Limb (tissue), 2 donors: Measurements from ENCODE around the gene TMEM63C.
"Not testable (repeated sequence)": the region's sequence is repeated elsewhere in the genome, so short reads cannot be mapped to it uniquely, and the experiment has no call there.

Experiments
- DNase-seq, 2 donors: peaks; one replicate each; pipeline ENCODE4 v3.0.0-alpha.2; 2016; ENCODE audit errors: extremely low spot score in 2 of 2

TMEM63C gene

DNA sequence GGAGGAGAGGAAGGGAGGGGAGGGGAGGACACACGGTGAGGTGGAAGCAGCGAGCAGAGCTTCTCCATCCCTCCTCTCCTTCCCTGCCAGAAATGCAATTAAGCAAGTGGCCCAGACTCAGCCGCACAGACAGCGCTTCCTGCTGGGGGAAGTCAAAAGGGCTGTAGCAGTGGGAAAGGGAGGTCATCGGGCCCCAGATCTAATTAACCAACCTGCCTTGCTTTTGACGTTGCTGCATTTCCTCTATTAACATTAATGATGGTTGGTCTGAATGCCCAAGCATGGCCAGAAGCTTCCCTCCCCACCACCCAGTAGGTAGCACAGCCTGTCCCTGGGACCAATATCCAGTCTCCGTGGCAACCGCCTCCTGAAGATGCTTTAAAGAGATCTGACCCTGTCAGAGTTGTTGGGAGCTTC, 94.0 kb downstream of the TMEM63C start:
- DNase-seq: no peak

DNA sequence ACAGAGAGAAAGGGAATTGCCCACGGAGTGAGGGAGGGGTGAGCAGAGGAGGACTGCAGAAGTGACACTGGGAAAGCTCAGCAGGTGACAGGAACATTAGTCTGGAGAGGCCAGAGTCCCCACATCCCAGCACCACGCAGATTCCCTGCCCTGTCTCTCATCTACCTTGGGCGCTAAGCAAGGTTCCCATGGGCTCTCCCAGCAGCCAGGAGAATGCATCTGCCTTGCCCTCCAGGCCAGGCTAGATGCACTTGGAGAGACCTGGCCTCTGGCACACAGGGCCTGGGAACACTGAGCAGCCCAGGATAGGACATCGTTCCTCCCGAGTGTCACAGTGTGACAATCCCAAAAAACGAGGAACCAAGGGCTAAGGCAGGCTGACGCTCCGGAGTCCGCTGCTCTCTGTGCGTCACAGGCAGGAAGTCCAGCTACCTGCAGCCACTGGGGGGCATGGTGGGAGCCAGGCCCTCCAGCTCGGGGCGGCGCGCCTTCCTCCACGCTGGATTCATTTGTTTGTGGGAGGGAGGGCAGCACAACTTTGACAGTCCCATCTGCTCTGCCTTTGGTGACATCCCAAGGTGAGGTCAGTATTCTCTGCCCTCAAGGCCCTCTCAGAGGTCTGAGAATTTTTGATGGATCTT, 94.8 kb downstream of the TMEM63C start:
- no peak for DNase-seq

DNA sequence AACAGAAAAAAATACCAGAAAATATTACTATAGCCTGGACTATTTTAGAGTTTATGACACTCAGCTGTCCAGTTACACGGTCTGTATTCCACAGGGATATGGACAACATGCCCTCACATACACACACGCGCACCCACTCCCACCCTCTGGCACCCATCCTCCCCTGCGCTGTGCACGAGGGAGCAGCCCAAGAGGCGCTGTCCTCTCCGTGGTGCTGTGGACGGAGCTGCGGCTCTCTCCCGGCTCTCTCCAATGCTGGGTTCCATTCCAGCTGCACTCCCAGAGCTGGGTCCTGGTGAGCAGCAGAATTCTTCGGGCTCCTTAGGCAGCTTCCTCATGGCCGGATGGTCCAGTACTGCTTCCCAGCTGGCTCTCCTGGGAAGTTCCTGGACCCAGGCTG, 95.4 kb downstream of the TMEM63C start:
- DNase-seq: no peak

- no peak for DNase-seq
Observed at GRCh38 chr14:77278461-77279230, 97.0 kb downstream of the TMEM63C start.

DNA sequence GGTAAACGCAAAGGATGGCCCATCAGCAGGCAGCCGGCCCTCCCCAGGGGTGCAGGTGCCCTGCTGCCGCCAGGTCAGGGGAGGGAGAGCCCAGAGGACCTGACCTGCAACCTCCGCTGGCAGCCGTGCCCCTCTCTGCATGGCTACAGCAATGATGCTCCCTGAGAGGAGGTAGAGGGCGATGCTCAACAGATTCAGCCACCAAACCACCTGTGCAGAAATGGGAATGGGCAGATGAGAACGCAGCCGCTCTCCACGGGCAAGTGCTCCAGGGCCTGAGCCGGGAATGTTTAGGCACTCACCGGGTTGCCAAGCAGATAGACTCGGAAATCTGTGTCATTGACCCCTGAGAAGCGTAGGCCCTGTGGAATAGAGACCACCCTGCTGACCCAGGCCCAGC, 98.1 kb downstream of the TMEM63C start:
- no peak for DNase-seq

DNA sequence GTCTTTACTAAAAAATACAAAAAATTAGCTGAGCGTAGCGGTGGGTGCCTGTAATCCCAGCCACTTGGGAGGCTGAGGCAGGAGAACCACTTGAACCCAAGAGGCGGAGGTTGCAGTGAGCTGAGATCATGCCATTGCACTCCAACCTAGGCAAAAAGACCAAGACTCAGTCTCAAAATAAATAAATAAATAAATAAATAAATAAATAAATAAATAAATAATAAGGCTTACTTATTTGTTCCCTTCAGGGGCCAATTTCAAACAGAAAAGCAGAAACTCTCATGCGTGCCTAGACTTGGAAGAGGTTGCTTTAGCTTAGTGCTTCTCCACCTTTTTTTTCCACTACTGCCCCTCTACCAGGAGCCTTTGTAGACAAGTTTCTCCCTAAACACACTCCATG, 99.3 kb downstream of the TMEM63C start:
- not testable (repeated sequence) for DNase-seq

- DNase-seq: no peak
Observed at GRCh38 chr14:77281852-77282410, 100.3 kb downstream of the TMEM63C start.

GRCh38 chr14:77284066-77284465, 102.5 kb downstream of the TMEM63C start:
- DNase-seq: no peak

GRCh38 chr14:77284466-77284865, 102.9 kb downstream of the TMEM63C start:
- no peak for DNase-seq

DNA sequence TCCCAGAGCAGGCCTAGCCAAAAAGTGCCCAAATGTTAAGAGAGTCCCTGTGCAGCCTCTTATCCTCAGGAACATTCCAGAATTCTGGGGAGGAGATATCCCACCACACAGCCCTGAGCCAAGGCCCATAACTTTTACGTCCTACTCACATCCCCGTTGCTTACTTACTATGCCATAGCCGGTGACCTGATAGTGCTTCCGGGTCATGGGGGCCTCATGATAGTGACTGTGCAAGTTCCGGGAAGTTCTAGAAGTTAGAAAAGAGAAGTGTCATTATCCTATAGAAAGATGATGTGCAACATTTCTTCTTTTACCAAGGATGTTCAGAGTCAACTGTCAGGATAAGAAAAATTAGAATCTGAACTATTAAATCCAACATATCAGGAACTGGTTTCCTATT, 105.0 kb downstream of the TMEM63C start:
- DNase-seq: no peak

- no peak for DNase-seq
Observed at GRCh38 chr14:77290705-77291104, 109.1 kb downstream of the TMEM63C start.

GRCh38 chr14:77296155-77296554, 114.6 kb downstream of the TMEM63C start:
- DNase-seq: no peak

- no peak for DNase-seq
Observed at GRCh38 chr14:77296906-77297305, 115.3 kb downstream of the TMEM63C start.

DNA sequence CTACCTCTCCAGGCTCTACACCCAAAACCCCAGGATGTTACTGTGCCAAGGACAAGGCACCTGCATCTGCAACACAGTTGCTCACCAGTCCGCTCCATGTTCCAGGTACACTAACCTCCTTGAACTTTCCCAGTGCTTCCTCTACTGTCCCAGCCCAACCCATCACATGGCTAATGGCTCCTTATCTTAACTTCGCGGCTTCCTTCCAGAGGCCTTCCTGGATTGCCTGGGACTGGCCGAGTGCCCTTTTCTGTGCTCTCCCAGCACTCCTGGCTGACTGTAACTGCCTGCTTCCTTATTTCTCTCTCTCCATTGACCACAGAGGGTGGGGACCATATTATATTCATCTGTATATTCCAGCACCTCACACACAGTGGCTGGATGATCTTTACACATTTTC, 118.2 kb downstream of the TMEM63C start:
- no peak for DNase-seq

DNA sequence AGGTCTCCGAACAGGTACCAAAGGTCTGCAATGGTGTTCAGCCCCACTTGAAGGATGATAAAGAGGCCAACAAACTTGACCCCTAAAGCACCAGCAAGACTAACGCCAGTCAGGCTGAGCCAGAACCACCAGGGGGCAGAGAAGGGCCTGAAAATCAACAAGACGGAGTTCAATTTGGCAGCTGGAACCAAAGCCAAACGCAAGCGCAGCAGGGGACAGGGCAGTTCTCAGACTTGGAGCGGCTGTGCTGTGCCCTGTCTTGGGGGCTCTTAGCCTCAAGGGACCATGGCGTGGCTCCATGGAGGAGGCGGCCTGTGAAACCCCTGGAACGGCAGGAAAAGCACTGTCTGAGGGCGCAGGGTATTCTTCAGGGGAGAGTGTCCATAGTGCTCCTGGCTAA, 119.5 kb downstream of the TMEM63C start:
- DNase-seq: peak; percentile 74 to 84

DNA sequence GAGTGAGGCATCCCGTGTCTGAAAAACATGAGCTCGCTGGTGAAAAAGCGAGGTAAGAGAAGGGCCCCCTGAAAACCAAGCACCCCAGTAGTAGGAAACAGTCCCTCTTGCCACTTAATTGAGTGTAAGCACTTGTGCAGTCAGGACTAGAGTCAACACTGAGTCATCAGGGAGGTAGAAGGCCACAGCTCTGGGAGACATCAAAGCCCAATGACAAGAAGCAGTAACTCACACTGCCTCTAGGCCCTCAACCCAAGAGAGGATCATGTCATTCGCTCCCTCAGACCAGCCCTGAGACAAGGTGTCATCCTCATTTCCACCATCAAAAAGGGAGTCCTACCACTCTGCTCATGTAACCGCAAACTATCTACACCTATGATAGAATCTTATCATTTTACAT, 121.3 kb downstream of the TMEM63C start:
- DNase-seq: no peak

DNA sequence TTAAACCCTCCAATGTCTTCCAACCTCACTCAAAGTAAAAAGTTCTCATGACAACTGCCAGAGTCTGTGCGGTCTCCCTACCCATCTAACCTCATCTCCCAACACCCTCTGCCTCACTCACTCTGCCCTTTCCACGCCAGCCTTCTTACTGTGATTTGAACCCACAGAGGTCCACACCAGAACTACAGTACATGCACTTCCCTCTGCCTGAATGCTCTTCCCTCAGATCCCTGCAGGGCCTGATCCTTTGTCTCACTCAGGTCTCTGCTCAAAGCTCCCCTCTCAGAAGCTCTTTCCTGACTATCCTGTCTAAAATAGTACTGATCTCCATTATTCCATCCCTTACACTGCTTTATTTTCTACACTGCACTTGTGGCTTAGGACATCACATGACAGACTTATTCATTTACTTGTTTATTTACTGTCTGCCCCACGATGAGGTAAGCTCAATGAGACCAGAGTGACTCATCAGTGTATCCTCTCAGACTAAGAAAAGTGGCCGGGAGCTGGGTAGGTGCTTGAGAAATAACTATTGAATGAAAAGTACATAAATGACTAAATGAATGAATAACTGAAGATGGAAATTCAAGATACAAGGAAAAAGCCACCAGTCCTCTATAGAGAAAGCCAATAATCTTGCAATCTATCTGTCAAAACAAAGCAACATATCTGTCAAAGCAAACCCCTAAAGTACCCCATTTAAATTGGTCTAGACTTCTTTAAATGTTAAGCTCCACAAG, 122.0 kb downstream of the TMEM63C start:
- DNase-seq: no peak

- peak in 1 of 2 donors; percentile 40 for DNase-seq
Observed at GRCh38 chr14:77305696-77306095, 124.1 kb downstream of the TMEM63C start.

GRCh38 chr14:77306416-77306815, 124.8 kb downstream of the TMEM63C start:
- DNase-seq: peak in 1 of 2 donors; percentile 24

GRCh38 chr14:77306851-77307496, 125.4 kb downstream of the TMEM63C start:
- DNase-seq: peak in 1 of 2 donors; percentile 65
